Fibroblast of lung (primary cell): Measurements from ENCODE around the gene PCSK5. TPM values are rescaled to one million over a fixed set of nuclear protein-coding genes. Genes with fewer than 3 reads are reported as not detected.

Experiments
- DNase-seq, 2 donors: peaks; one replicate each; pipeline versions ENCODE4 v3.0.0 to v3.0.0-alpha.2; 2010; ENCODE audit warnings: low read depth in 2 of 2
- H2AFZ ChIP-seq: 2 replicates; pipeline ENCODE4 v1.5.1; 2012; ENCODE audit warnings: low read length, control low read depth, inconsistent platforms
- H3K27ac ChIP-seq: 2 replicates; pipeline ENCODE4 v1.5.1; 2011; ENCODE audit warnings: low read length, control low read depth; ENCODE audit not compliant: insufficient read depth
- H3K27me3 ChIP-seq: 2 replicates; pipeline ENCODE4 v1.5.1; 2011; ENCODE audit warnings: mild to moderate bottlenecking, low read length; ENCODE audit not compliant: control insufficient read depth, insufficient read depth
- H3K36me3 ChIP-seq: 2 replicates; pipeline ENCODE4 v1.5.1; 2011; ENCODE audit warnings: low read length; ENCODE audit not compliant: control insufficient read depth, insufficient read depth
- H3K4me1 ChIP-seq: 2 replicates; pipeline ENCODE4 v1.5.1; 2011; ENCODE audit warnings: low read length; ENCODE audit not compliant: control insufficient read depth, insufficient read depth; ENCODE audit errors: extremely low read depth
- H3K4me2 ChIP-seq: 2 replicates; pipeline ENCODE4 v1.5.1; 2011; ENCODE audit warnings: low read length, control low read depth; ENCODE audit not compliant: insufficient read depth; ENCODE audit errors: extremely low read depth
- H3K4me3 ChIP-seq, 4 experiments: fragments of 200-600 bp in 1 of 4; sonication (generic) in 1 of 4; replicated peaks in 1 of 4; 2 replicates each; pipeline ENCODE4 v1.5.1; 2011 to 2016; ENCODE audit warnings: low read length in 4 of 4, low read depth in 3 of 4, mild to moderate bottlenecking in 3 of 4, control low read depth in 2 of 4, inconsistent platforms in 1 of 4, mixed read lengths in 1 of 4; ENCODE audit not compliant: insufficient read depth in 1 of 4; ENCODE audit errors: control extremely low read depth in 1 of 4
- H3K79me2 ChIP-seq: 2 replicates; pipeline ENCODE4 v1.5.1; 2012; ENCODE audit warnings: mild to moderate bottlenecking, low read length, inconsistent platforms; ENCODE audit not compliant: control insufficient read depth, insufficient read depth
- H3K9ac ChIP-seq: 2 replicates; pipeline ENCODE4 v1.5.1; 2011; ENCODE audit warnings: mild to moderate bottlenecking, low read length, control low read depth; ENCODE audit not compliant: insufficient read depth
- H3K9me3 ChIP-seq: 2 replicates; pipeline ENCODE4 v1.5.1; 2012; ENCODE audit warnings: low read depth, low read length; ENCODE audit not compliant: control insufficient read depth, insufficient read depth
- H4K20me1 ChIP-seq: 2 replicates; pipeline ENCODE4 v1.5.1; 2011; ENCODE audit warnings: low read length; ENCODE audit not compliant: control insufficient read depth, insufficient read depth; ENCODE audit errors: extremely low read depth
- CTCF ChIP-seq, 2 donors: IDR thresholded peaks in 1 of 2; conservative IDR thresholded peaks in 1 of 2; 1 replicate in 1 of 2; 2 replicates in 1 of 2; pipeline ENCODE4 v1.5.1; 2011 to 2012; ENCODE audit warnings: low read length in 2 of 2, control low read depth in 1 of 2, inconsistent platforms in 1 of 2, low read depth in 1 of 2, mild to moderate bottlenecking in 1 of 2
- EZH2 ChIP-seq: IDR thresholded peaks from 2 replicates; pipeline ENCODE4 v1.5.1; 2012; ENCODE audit warnings: low read length, control low read depth, mild to moderate bottlenecking; ENCODE audit errors: missing control alignments
- polyA plus RNA-seq, 2 donors: library from polyadenylated mRNA; depleted of rRNA in 1 of 2; stranded (reverse) in 1 of 2; unstranded in 1 of 2; fragments of >200 nt; gene quantifications; 2 replicates each; pipeline ENCODE4 v1.2.1, GENCODE V29; 2011 to 2012; ENCODE audit warnings: missing spikeins in 1 of 2
- total RNA-seq: library from RNA; depleted of rRNA; stranded (reverse); fragments of >200 nt; gene quantifications from 2 replicates; pipeline ENCODE4 v1.2.1, GENCODE V29; 2014

PCSK5 gene
- total and polyA plus RNA-seq, 2 donors (not counting 1 experiment from before 2014, with no cell fraction given): 3.1 to 4.8 TPM

GRCh38 chr9:76177931-76178330, 287.5 kb downstream of the PCSK5 start:
- no peaks in the 10 kb centered on the region for H3K36me3 ChIP-seq
- H3K4me1 ChIP-seq: peaks cover 2% of the 10 kb centered on the region
- no peak overlapping the region for H2AFZ ChIP-seq
- no peak overlapping the region for H3K4me3 ChIP-seq
- DNase-seq: no peak
- no peak overlapping the region for H3K9ac ChIP-seq
- H3K27ac ChIP-seq: no peak overlapping the region
- no peak overlapping the region for H3K4me2 ChIP-seq
- H4K20me1 ChIP-seq: no peaks in the 10 kb centered on the region
- no peak for TF ChIP-seq CTCF (conservative IDR thresholded peaks at IDR 0.05 in 1 of 2, IDR thresholded peaks at IDR 0.05 in 1 of 2; ENCODE audit: low read depth in 1 of 2, low read length in 2 of 2)
- TF ChIP-seq EZH2: no peak
- no peaks in the 10 kb centered on the region for H3K27me3 ChIP-seq
- no peaks in the 10 kb centered on the region for H3K79me2 ChIP-seq
- no peaks in the 10 kb centered on the region for H3K9me3 ChIP-seq

- H3K9ac ChIP-seq: no peak overlapping the region
- no peaks in the 10 kb centered on the region for H3K9me3 ChIP-seq
- no peaks in the 10 kb centered on the region for H4K20me1 ChIP-seq
- H3K4me1 ChIP-seq: peaks cover 2% of the 10 kb centered on the region
- no peak overlapping the region for H3K4me2 ChIP-seq
- no peaks in the 10 kb centered on the region for H3K27me3 ChIP-seq
- DNase-seq: peak in 1 of 2 donors; percentile 94
- H3K36me3 ChIP-seq: no peaks in the 10 kb centered on the region
- H3K4me3 ChIP-seq: no peak overlapping the region
- no peak overlapping the region for H3K27ac ChIP-seq
- no peak for TF ChIP-seq CTCF (conservative IDR thresholded peaks at IDR 0.05 in 1 of 2, IDR thresholded peaks at IDR 0.05 in 1 of 2; ENCODE audit: low read depth in 1 of 2, low read length in 2 of 2)
- no peak for TF ChIP-seq EZH2
- H2AFZ ChIP-seq: no peak overlapping the region
- H3K79me2 ChIP-seq: no peaks in the 10 kb centered on the region
Measured at GRCh38 chr9:76180541-76180940, 290.1 kb downstream of the PCSK5 start.

- H4K20me1 ChIP-seq: no peaks in the 10 kb centered on the region
- H3K4me1 ChIP-seq: peaks cover 2% of the 10 kb centered on the region
- H3K4me3 ChIP-seq: no peak overlapping the region
- H3K27ac ChIP-seq: peak overlapping the region; percentile 38
- H3K9me3 ChIP-seq: no peaks in the 10 kb centered on the region
- H2AFZ ChIP-seq: no peak overlapping the region
- no peak overlapping the region for H3K4me2 ChIP-seq
- H3K9ac ChIP-seq: no peak overlapping the region
- no peaks in the 10 kb centered on the region for H3K36me3 ChIP-seq
- DNase-seq: peak; percentile 21 to 94
- no peak for TF ChIP-seq EZH2
- no peak for TF ChIP-seq CTCF (conservative IDR thresholded peaks at IDR 0.05 in 1 of 2, IDR thresholded peaks at IDR 0.05 in 1 of 2; ENCODE audit: low read depth in 1 of 2, low read length in 2 of 2)
- H3K27me3 ChIP-seq: no peaks in the 10 kb centered on the region
- H3K79me2 ChIP-seq: no peaks in the 10 kb centered on the region
Measured at GRCh38 chr9:76181020-76181641, 290.7 kb downstream of the PCSK5 start.
